Loucy (cell line): ENCODE measurements around the gene POU2F2.

Source experiments
- H2AFZ ChIP-seq: fragments of 200-600 bp; sonication (generic); 2 replicates; pipeline ENCODE4 v1.6.0; 2016; ENCODE audit warnings: antibody characterized with exemption, mild to moderate bottlenecking, low read length, moderate library complexity
- H3F3A ChIP-seq: fragments of 200-600 bp; 2 replicates; pipeline ENCODE4 v1.6.0; 2016; ENCODE audit warnings: antibody characterized with exemption, low read depth, mild to moderate bottlenecking
- H3K27me3 ChIP-seq: fragments of 200-600 bp; sonication (generic); 2 replicates; pipeline ENCODE4 v1.6.1; 2014; ENCODE audit warnings: low read length, mild to moderate bottlenecking; ENCODE audit not compliant: insufficient read depth, poor library complexity, severe bottlenecking
- H3K36me3 ChIP-seq: fragments of 200-600 bp; sonication (generic); 2 replicates; pipeline ENCODE4 v1.6.1; 2016; ENCODE audit warnings: low read length; ENCODE audit not compliant: insufficient read depth
- H3K4me1 ChIP-seq: fragments of 200-600 bp; sonication (generic); 2 replicates; pipeline ENCODE4 v1.5.1; 2014; ENCODE audit warnings: low read length, mild to moderate bottlenecking; ENCODE audit not compliant: insufficient read depth, poor library complexity, severe bottlenecking
- H3K4me2 ChIP-seq: fragments of 200-600 bp; sonication (generic); 2 replicates; pipeline ENCODE4 v1.6.0; 2014; ENCODE audit warnings: antibody characterized with exemption, low read length, low read depth, mild to moderate bottlenecking; ENCODE audit not compliant: poor library complexity, severe bottlenecking
- H3K4me3 ChIP-seq: fragments of 200-600 bp; sonication (generic); 2 replicates; pipeline ENCODE4 v1.5.1; 2014; ENCODE audit warnings: low read length, mild to moderate bottlenecking, mixed read lengths; ENCODE audit not compliant: poor library complexity, severe bottlenecking
- H3K79me2 ChIP-seq: fragments of 200-600 bp; sonication (generic); 2 replicates; pipeline ENCODE4 v1.6.1; 2014; ENCODE audit warnings: low read length; ENCODE audit not compliant: insufficient read depth
- H3K9ac ChIP-seq: fragments of 200-600 bp; sonication (generic); 2 replicates; pipeline ENCODE4 v1.6.0; 2014; ENCODE audit warnings: mild to moderate bottlenecking, low read depth, low read length, moderate library complexity; ENCODE audit not compliant: poor library complexity, severe bottlenecking
- H3K9me2 ChIP-seq: fragments of 200-600 bp; sonication (generic); replicated peaks from 2 replicates; pipeline ENCODE4 v1.6.1; 2016; ENCODE audit warnings: low read depth, low read length, mixed read lengths
- H3K9me3 ChIP-seq: fragments of 200-600 bp; sonication (generic); 2 replicates; pipeline ENCODE4 v1.6.1; 2014; ENCODE audit warnings: mild to moderate bottlenecking, antibody characterized with exemption, low read length, low read depth; ENCODE audit not compliant: insufficient read depth
- H4K20me1 ChIP-seq: fragments of 200-600 bp; sonication (generic); 2 replicates; pipeline ENCODE4 v1.6.0; 2014; ENCODE audit warnings: antibody characterized with exemption, low read length, mild to moderate bottlenecking; ENCODE audit not compliant: insufficient read depth, poor library complexity, severe bottlenecking
- EZH2phosphoT487 ChIP-seq: fragments of 200-600 bp; IDR thresholded peaks from 2 replicates; pipeline ENCODE4 v1.6.1; 2018; ENCODE audit warnings: antibody characterized with exemption, mild to moderate bottlenecking, moderate library complexity, borderline replicate concordance
- TF ChIP-seq, protein P1 (sequence below): fragments of 200-600 bp; sonication (generic); conservative IDR thresholded peaks from 2 replicates; pipeline ENCODE4 v1.5.1; 2014; ENCODE audit warnings: mild to moderate bottlenecking, antibody characterized with exemption, low read length

The POU2F2 gene

DNA sequence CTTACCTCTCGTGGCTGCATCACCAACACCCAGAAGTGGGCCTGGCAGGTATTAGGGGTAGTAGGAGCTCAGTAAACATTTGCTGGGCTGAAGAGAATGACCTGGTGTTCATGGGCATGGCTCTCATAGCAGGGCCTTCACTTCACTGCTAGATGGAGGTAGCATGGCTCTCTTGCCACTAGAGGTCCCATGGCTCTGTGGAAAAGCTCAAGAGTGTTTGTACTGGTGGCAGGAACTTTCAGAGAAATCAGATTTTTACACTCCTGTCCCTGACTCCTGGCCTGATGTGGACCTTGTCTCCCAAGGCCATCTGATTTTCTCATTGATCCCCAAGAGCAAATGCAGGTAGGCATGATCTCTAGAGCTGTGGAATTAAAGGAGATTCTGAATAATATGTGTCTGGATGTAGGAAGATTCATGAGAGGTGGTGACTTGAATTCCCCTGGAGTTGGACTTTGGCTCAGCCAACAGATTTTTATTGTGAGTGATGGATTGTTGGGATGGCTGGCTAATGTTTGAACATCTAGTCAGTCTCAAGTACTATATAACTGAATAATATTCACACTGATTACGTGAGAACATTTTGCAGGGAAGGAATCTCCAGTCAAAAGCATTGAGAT is 50.6 kb downstream of the POU2F2 start:
- H3F3A ChIP-seq = no peaks in the 10 kb centered on the region
- TF ChIP-seq, protein P1, sequence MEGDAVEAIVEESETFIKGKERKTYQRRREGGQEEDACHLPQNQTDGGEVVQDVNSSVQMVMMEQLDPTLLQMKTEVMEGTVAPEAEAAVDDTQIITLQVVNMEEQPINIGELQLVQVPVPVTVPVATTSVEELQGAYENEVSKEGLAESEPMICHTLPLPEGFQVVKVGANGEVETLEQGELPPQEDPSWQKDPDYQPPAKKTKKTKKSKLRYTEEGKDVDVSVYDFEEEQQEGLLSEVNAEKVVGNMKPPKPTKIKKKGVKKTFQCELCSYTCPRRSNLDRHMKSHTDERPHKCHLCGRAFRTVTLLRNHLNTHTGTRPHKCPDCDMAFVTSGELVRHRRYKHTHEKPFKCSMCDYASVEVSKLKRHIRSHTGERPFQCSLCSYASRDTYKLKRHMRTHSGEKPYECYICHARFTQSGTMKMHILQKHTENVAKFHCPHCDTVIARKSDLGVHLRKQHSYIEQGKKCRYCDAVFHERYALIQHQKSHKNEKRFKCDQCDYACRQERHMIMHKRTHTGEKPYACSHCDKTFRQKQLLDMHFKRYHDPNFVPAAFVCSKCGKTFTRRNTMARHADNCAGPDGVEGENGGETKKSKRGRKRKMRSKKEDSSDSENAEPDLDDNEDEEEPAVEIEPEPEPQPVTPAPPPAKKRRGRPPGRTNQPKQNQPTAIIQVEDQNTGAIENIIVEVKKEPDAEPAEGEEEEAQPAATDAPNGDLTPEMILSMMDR = peak; percentile 64
- no peak for TF ChIP-seq EZH2phosphoT487
- H3K36me3 ChIP-seq = peaks cover 38% of the 10 kb centered on the region; the same call in 1 of the 2 replicates
- peaks cover 52% of the 10 kb centered on the region for H3K79me2 ChIP-seq
- H3K27me3 ChIP-seq = no peaks in the 10 kb centered on the region
- H3K4me1 ChIP-seq = peaks cover 7% of the 10 kb centered on the region
- no peak overlapping the region for H2AFZ ChIP-seq
- H3K9ac ChIP-seq = no peak overlapping the region
- peaks cover 48% of the 10 kb centered on the region for H4K20me1 ChIP-seq
- H3K9me3 ChIP-seq = no peaks in the 10 kb centered on the region
- no peak overlapping the region for H3K4me3 ChIP-seq
- H3K4me2 ChIP-seq = no peak overlapping the region
- H3K9me2 ChIP-seq = no peaks in the 10 kb centered on the region

DNA sequence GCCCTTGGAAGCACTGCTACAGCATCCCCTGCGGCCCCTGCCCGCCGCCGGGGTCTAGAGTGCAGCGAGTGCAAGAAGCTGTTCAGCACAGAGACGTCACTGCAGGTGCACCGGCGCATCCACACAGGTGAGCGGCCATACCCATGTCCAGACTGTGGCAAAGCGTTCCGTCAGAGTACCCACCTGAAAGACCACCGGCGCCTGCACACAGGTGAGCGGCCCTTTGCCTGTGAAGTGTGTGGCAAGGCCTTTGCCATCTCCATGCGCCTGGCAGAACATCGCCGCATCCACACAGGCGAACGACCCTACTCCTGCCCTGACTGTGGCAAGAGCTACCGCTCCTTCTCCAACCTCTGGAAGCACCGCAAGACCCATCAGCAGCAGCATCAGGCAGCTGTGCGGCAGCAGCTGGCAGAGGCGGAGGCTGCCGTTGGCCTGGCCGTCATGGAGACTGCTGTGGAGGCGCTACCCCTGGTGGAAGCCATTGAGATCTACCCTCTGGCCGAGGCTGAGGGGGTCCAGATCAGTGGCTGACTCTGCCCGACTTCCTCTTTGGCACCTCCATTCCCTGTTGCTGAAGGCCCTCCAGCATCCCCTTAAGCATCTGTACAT is 51.4 kb downstream of the POU2F2 start:
- Histone ChIP-seq H3K4me3 (no peak overlapping the region), H4K20me1 (peaks cover 52% of the 10 kb centered on the region), H3K9me3 (no peaks in the 10 kb centered on the region), H2AFZ (no peak overlapping the region), H3K79me2 (peaks cover 57% of the 10 kb centered on the region), H3F3A (no peaks in the 10 kb centered on the region), H3K9ac (no peak overlapping the region), H3K4me2 (no peak overlapping the region), H3K9me2 (no peaks in the 10 kb centered on the region), H3K27me3 (no peaks in the 10 kb centered on the region), H3K36me3 (peaks cover 38% of the 10 kb centered on the region; the same call in 1 of the 2 replicates), H3K4me1 (peaks cover 7% of the 10 kb centered on the region)
- TF ChIP-seq, protein P1 = no peak
- TF ChIP-seq EZH2phosphoT487 = no peak

DNA sequence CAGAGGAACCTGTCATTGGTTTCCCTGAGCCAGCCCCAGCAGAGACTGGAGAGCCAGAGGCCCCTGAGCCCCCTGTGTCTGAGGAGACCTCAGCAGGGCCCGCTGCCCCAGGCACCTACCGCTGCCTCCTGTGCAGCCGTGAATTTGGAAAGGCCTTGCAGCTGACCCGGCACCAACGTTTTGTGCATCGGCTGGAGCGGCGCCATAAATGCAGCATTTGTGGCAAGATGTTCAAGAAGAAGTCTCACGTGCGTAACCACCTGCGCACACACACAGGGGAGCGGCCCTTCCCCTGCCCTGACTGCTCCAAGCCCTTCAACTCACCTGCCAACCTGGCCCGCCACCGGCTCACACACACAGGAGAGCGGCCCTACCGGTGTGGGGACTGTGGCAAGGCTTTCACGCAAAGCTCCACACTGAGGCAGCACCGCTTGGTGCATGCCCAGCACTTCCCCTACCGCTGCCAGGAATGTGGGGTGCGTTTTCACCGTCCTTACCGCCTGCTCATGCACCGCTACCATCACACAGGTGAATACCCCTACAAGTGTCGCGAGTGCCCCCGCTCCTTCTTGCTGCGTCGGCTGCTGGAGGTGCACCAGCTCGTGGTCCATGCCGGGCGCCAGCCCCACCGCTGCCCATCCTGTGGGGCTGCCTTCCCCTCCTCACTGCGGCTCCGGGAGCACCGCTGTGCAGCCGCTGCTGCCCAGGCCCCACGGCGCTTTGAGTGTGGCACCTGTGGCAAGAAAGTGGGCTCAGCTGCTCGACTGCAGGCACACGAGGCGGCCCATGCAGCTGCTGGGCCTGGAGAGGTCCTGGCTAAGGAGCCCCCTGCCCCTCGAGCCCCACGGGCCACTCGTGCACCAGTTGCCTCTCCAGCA is 52.1 kb downstream of the POU2F2 start:
- Histone ChIP-seq H3K9ac (no peak overlapping the region), H3K4me2 (no peak overlapping the region), H3K4me3 (no peak overlapping the region), H3K4me1 (peaks cover 7% of the 10 kb centered on the region), H3F3A (no peaks in the 10 kb centered on the region), H3K9me2 (no peaks in the 10 kb centered on the region), H3K79me2 (peaks cover 59% of the 10 kb centered on the region), H3K36me3 (peaks cover 38% of the 10 kb centered on the region; the same call in 1 of the 2 replicates), H2AFZ (no peak overlapping the region), H3K9me3 (no peaks in the 10 kb centered on the region), H4K20me1 (peaks cover 52% of the 10 kb centered on the region), H3K27me3 (no peaks in the 10 kb centered on the region)
- no peak for TF ChIP-seq EZH2phosphoT487
- TF ChIP-seq, protein P1 = no peak
